Measurements from ENCODE around the gene FHOD3. TPM values are rescaled to one million over a fixed set of nuclear protein-coding genes. Genes with fewer than 3 reads are reported as not detected.

The FHOD3 gene
- total RNA-seq, 2 donors from 2014 or later: 2.8 to 3.1 TPM

DNA sequence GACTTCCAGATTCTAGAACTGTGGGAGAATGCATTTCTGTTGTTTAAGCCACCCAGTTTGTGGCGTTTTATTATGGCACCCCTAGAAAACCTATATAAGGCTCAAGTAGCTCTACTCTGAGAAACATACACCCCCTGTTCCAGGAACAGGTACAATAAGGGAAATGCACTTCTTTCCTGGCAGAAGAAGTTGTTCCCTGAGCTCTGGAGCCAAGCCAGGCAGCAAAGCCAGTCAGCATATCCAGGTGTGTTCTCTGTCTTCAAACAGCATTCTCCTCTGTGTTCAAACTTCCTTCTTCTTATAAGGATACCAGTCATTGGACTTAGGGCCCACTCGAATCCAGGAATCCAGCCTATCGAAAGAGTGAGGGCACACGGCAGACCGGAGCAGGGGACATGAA lies 434.8 kb downstream of the FHOD3 start:
- TF ChIP-seq, protein P1, sequence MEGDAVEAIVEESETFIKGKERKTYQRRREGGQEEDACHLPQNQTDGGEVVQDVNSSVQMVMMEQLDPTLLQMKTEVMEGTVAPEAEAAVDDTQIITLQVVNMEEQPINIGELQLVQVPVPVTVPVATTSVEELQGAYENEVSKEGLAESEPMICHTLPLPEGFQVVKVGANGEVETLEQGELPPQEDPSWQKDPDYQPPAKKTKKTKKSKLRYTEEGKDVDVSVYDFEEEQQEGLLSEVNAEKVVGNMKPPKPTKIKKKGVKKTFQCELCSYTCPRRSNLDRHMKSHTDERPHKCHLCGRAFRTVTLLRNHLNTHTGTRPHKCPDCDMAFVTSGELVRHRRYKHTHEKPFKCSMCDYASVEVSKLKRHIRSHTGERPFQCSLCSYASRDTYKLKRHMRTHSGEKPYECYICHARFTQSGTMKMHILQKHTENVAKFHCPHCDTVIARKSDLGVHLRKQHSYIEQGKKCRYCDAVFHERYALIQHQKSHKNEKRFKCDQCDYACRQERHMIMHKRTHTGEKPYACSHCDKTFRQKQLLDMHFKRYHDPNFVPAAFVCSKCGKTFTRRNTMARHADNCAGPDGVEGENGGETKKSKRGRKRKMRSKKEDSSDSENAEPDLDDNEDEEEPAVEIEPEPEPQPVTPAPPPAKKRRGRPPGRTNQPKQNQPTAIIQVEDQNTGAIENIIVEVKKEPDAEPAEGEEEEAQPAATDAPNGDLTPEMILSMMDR (conservative IDR thresholded peaks at IDR 0.05): no peak
- Histone ChIP-seq H3K9ac (ENCODE audit: extremely low read depth, low read length, poor library complexity, severe bottlenecking) (no peak overlapping the region), H3K27ac (ENCODE audit: low read depth, low read length) (no peak overlapping the region), H3K9me3 (ENCODE audit: control insufficient read depth, low read length) (peaks cover 29% of the 10 kb centered on the region), H3K4me1 (ENCODE audit: control insufficient read depth, insufficient read depth, low read length) (no peaks in the 10 kb centered on the region), H3K27me3 (ENCODE audit: control insufficient read depth, insufficient read depth, low read length, poor library complexity, severe bottlenecking) (no peaks in the 10 kb centered on the region), H3K36me3 (ENCODE audit: control insufficient read depth, insufficient read depth, low read length) (no peaks in the 10 kb centered on the region), H3K4me3 (ENCODE audit: low read length) (peak overlapping the region; percentile 40)
- no peak overlapping the region for H3K4me3 Mint-ChIP-seq
- WGBS, 2 experiments (ENCODE audit: insufficient coverage in 1 of 2, insufficient read length in 1 of 2): 91 to 100% methylated on average over 1 to 5 of the region's 5 CpGs
- no peaks in the 10 kb centered on the region for H3K4me1 Mint-ChIP-seq
- peaks cover 4% of the 10 kb centered on the region for H3K36me3 Mint-ChIP-seq (ENCODE audit: low read depth)
- peaks cover 34% of the 10 kb centered on the region for H3K9me3 Mint-ChIP-seq
- no peak for DNase-seq
- H3K27ac Mint-ChIP-seq: no peak overlapping the region
- peaks cover 4% of the 10 kb centered on the region for H3K27me3 Mint-ChIP-seq (ENCODE audit: insufficient read depth)

DNA sequence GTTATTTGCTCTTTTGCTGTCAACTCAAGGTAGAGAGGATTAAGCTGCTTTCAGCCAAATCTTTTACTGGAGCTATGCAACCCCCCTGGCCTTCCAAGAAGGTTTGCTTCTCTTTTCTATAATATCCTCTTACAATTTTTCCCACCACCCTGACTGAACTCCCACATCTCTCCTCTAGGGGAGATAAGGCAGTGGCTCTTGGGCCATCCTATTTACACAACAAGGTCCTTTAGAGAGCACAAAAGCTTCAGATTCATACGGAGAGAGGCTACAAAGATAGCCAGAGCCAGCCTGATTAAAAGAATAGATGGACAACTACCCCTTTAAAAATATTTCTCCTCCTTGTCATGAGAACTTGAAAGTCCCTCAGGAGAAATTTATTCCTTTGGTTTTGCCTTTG lies 435.6 kb downstream of the FHOD3 start:
- Histone ChIP-seq H3K4me1 (ENCODE audit: control insufficient read depth, insufficient read depth, low read length) (no peaks in the 10 kb centered on the region), H3K27ac (ENCODE audit: low read depth, low read length) (no peak overlapping the region), H3K27me3 (ENCODE audit: control insufficient read depth, insufficient read depth, low read length, poor library complexity, severe bottlenecking) (no peaks in the 10 kb centered on the region), H3K36me3 (ENCODE audit: control insufficient read depth, insufficient read depth, low read length) (no peaks in the 10 kb centered on the region), H3K9me3 (ENCODE audit: control insufficient read depth, low read length) (peaks cover 29% of the 10 kb centered on the region), H3K9ac (ENCODE audit: extremely low read depth, low read length, poor library complexity, severe bottlenecking) (no peak overlapping the region), H3K4me3 (ENCODE audit: low read length) (peak overlapping the region; percentile 40)
- Mint-ChIP-seq H3K4me3 (no peak overlapping the region), H3K36me3 (ENCODE audit: low read depth) (peaks cover 4% of the 10 kb centered on the region), H3K9me3 (peaks cover 37% of the 10 kb centered on the region), H3K27me3 (ENCODE audit: insufficient read depth) (peaks cover 7% of the 10 kb centered on the region), H3K27ac (no peak overlapping the region), H3K4me1 (no peaks in the 10 kb centered on the region)
- 57 to 71% methylated on average over 1 of the region's 1 CpG for WGBS, 2 experiments (ENCODE audit: insufficient coverage in 1 of 2, insufficient read length in 1 of 2)
- no peak for DNase-seq
- TF ChIP-seq, protein P1 (conservative IDR thresholded peaks at IDR 0.05): peak; percentile 40

DNA sequence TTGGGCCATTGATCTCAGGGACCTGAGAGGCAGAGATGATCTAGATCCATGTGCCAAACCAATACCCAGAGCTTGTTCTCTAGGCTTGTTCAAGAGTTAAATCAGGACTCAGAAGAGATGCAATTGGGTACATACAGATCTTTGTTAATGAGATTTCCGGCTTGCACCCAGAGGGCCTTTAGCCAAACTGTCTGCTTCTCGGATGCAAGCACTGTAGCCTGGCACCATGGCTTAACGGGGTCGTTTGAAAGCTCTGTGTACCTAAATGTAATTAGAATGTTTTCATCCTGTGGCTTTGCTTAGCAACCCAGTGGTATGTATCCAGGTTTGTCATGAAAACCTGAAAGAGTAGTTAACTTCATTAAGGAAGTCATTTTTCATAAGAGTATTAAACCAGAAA lies 437.1 kb downstream of the FHOD3 start:
- peaks cover 37% of the 10 kb centered on the region for H3K9me3 Mint-ChIP-seq
- peaks cover 7% of the 10 kb centered on the region for H3K27me3 Mint-ChIP-seq (ENCODE audit: insufficient read depth)
- no peak overlapping the region for H3K9ac ChIP-seq (ENCODE audit: extremely low read depth, low read length, poor library complexity, severe bottlenecking)

More for the DNA sequence above, 437.1 kb downstream of the FHOD3 start:
- Histone ChIP-seq H3K9me3 (ENCODE audit: control insufficient read depth, low read length) (peaks cover 29% of the 10 kb centered on the region), H3K27me3 (ENCODE audit: control insufficient read depth, insufficient read depth, low read length, poor library complexity, severe bottlenecking) (no peaks in the 10 kb centered on the region), H3K27ac (ENCODE audit: low read depth, low read length) (no peak overlapping the region), H3K4me1 (ENCODE audit: control insufficient read depth, insufficient read depth, low read length) (no peaks in the 10 kb centered on the region), H3K36me3 (ENCODE audit: control insufficient read depth, insufficient read depth, low read length) (no peaks in the 10 kb centered on the region), H3K4me3 (ENCODE audit: low read length) (no peak overlapping the region)
- Mint-ChIP-seq H3K4me1 (no peaks in the 10 kb centered on the region), H3K36me3 (ENCODE audit: low read depth) (peaks cover 4% of the 10 kb centered on the region), H3K27ac (no peak overlapping the region), H3K4me3 (no peak overlapping the region)
- no peak for DNase-seq
- TF ChIP-seq, protein P1 (conservative IDR thresholded peaks at IDR 0.05): no peak
- WGBS, 2 experiments (ENCODE audit: insufficient coverage in 1 of 2, insufficient read length in 1 of 2): 87 to 96% methylated on average over 4 of the region's 4 CpGs
